ENCODE measurements around the gene NCK2.

NCK2 gene

DNA sequence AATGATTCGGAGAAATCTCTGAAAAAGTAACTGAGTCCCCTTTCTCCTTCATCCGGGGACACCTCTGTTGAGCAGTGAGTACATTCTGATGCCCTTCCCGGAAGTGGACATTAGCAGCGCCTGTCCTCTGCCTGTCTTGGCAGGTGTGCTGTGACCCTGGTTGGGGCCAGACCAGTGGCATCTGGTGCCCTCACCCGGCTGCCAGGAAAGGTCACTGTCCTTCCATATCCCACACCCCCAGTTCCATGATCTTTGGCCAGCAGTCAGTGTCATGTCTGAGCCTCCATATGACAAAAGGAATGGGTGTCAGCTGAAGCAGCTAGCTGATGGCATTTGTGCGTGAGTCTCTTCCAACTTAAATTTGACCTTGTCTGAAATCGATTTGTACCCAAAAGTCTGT is 128.1 kb downstream of the NCK2 start:
- no peak for DNase-seq (ENCODE audit: low spot score)

DNA sequence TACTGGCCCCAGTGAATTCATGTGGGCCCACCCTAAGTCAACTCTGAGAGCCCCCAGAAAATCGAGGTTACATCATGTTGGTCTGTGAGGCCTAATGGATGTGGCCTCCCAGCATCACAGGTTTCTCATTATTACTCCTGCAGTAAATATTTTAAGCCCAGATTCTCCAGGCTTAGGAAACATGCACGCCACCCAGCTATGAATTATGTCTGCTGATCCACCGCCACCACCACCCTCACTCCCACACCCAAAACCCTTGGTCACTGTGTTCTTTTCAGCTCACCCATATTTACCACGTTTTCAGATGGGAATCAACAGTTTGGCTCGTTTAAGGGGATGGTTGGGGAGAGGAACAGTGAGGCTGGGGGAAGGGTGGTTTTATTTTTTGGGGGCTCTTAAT is 128.6 kb downstream of the NCK2 start:
- DNase-seq (ENCODE audit: low spot score): no peak

DNA sequence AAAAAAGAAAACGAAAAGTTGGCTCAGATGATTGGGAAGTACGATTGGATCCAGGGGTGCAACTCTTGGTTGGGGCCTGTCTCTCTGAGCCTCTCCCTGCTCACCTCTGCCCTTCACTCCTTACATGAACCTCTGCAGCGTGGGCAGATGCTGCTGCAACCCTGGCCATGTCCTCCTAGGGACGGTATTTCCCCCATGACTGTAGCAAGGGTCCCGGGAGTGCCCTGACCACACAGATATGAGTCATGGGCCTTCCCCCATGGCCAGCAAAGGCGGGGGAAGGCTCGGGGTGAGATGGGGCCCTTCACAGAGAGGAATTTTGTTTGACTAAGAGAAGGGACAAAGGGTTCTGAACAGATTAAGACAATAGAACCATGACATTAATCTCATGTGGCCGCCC is 129.0 kb downstream of the NCK2 start:
- DNase-seq (ENCODE audit: low spot score): peak; percentile 85

DNA sequence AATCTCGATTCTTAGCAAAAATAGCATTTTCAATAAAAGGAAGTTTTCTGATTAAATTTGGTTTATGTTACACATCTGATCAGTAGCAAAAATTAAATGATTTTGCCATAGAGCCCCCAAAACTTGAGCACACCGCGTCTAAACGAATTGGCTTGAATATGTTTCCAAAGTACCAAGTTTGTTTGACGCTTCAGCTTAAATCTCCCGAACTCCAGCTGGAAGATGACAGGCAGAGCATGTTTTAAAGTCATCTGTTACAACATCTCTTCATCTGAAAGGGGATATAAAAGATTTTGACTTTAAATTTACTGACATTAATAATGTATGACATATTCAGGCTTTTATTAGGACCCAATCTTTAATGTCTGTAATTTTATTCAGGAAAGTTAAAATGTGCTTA is 129.8 kb downstream of the NCK2 start:
- DNase-seq (ENCODE audit: low spot score): no peak

DNA sequence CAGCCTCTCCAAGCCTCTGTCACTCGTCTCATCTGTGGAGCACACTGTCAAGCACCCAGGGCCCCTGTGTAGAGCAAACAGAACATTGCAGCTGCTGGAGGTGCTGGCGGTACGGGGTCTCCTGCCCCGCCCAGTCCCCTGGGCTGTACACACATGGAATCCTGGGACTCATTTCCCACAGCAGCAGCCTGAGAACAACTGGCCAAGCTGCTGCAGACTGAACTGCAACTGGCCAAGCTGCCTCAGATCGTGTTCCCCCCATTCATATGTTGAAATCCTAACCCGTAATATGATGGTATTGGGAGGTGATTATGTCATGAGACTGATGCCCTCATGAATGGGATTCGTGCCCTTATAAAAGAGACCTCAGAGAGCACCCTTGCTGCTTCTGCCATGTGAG is 130.5 kb downstream of the NCK2 start:
- peak; percentile 11 for DNase-seq (ENCODE audit: low spot score)

DNA sequence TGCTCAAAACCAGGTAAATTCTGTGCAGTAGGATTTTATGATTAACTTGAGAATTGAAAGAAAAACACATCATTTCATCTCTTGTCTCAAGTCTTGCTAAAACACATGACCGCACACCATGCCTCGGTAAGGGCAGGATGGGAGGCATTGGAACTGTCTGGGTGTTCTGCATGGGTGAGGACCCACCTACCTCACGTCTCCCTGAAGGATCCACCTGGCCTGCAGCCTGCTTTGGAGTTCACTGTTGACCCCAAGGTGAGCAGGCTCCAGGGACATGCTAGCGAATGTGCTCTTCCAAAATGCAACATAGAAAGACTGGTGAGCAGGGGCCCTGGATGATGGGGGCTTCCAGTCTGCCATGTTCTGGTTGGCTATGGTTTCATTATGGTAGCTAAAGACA is 131.5 kb downstream of the NCK2 start:
- no peak for DNase-seq (ENCODE audit: low spot score)

DNA sequence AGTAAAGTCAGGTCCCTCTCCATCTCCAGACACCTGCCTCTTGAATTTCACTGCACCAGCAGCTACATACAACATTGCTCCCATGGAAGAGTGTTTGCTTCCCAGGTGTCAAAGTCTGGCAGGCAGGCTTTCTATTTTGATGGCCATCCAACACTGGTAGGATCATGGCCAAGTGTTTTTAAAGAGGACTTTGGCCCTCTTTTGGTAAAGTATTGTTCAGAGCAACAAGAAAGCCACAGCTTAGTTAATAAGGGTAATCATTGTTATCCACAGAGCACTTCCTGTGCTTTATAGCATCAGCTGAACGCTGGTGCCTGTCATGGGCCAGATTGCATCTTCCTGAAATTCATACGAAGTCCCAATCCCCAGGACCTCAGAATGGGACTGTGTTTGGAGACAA is 133.2 kb downstream of the NCK2 start:
- DNase-seq (ENCODE audit: low spot score): peak; percentile 26

DNA sequence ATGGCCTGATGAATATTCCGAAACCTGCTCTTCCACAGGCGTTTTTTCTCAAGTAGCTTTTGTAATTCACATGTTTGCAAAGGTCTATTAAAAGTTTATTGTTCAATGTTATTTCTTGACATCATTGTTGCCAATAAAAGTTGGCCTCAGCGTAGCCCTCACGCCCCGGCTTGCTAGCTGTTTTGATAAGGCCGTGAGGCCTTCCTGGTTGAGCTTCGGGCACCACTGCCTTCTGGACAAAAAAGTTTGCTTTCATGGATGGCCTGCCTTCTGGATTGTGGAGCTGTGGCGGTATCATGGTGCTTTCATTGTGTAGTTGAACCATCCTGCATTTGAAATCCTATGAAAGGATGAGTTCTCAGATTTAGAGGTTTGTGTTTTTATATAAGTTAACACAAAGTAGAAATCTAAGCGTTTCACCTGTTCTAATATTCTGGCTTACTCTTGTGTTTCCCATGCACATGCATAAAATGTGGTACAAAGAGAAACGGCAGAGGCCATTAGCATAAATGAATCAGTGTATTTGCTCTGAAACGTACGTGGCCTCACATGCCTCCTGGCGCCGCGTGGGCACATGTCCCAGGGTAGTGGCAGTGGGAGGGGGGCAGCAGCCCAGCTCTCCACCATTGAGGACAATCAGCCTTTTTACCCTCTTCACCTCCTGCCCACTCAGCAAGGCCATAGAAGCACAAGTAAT is 134.5 kb downstream of the NCK2 start:
- DNase-seq (ENCODE audit: low spot score): no peak

DNA sequence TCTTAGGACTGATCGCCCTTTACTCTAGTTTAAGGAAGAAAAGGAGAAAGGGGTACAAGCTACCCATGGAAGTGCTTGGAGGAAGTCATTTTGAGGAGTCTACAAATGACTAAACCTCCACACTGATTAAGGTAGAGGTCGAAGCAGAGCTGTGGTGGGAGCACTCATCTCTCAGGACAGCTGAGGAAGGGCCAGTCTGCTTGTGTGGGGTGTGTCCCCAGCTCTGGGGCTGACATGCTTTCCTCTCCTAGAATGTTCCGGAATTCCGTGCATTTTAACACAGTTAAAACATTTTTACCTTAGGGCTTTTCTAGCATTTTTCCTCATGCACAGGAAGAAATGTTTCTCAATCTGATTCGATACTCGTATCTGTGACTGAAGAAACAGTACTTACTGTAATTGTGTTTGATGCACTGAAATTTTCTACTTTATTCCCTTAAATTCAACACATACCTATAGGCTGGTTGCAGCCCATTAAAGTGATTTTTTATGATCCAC is 135.1 kb downstream of the NCK2 start:
- DNase-seq (ENCODE audit: low spot score): no peak

DNA sequence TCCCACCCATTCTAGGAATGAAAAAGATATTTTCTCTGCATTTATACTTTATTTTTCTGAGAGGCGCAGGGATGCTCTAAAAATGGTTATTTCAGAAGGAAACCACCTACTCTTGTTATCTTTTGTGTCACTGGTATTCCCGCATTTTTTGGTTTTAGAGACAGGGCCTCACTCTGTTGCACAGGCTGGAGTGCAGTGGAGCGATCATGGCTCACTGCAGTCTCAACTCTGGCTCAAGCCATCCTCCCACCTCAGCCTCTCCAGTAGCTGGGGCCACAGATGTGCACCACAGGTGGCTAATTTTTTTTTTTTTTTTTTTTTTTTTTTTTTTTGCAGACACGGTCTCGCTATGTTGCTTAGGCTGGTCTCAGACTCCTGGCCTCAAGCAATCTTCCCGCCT is 135.9 kb downstream of the NCK2 start:
- DNase-seq (ENCODE audit: low spot score): no peak

DNA sequence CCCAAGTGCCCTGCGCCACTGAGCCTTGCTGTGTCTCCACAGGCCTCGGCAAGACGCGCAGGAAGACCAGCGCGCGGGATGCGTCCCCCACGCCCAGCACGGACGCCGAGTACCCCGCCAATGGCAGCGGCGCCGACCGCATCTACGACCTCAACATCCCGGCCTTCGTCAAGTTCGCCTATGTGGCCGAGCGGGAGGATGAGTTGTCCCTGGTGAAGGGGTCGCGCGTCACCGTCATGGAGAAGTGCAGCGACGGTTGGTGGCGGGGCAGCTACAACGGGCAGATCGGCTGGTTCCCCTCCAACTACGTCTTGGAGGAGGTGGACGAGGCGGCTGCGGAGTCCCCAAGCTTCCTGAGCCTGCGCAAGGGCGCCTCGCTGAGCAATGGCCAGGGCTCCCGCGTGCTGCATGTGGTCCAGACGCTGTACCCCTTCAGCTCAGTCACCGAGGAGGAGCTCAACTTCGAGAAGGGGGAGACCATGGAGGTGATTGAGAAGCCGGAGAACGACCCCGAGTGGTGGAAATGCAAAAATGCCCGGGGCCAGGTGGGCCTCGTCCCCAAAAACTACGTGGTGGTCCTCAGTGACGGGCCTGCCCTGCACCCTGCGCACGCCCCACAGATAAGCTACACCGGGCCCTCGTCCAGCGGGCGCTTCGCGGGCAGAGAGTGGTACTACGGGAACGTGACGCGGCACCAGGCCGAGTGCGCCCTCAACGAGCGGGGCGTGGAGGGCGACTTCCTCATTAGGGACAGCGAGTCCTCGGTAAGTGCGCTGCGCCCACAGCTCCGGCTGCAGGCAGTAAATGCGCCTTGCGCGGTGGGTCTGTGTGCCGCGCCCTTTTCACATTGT is 136.8 kb downstream of the NCK2 start:
- no peak for DNase-seq (ENCODE audit: low spot score)

DNA sequence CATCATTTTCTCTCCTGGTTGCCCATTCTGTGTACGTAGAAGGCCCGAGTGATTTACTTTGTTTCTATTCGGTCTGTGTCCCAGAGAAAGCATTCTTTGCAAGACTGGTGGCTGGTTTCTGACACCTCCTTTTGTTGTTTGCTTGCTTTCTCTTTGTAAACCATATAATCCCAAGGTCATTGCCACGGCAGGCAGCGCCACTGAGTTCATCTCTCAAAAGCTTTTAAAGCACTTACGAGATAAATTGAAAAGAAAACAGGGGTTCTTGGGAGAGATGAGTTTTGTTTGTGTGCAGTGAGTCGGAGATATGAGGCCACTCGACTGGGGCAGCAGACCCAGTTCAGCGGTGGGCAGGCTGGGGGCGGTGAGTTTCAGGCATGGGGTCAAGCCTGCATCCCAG is 137.6 kb downstream of the NCK2 start:
- no peak for DNase-seq (ENCODE audit: low spot score)

DNA sequence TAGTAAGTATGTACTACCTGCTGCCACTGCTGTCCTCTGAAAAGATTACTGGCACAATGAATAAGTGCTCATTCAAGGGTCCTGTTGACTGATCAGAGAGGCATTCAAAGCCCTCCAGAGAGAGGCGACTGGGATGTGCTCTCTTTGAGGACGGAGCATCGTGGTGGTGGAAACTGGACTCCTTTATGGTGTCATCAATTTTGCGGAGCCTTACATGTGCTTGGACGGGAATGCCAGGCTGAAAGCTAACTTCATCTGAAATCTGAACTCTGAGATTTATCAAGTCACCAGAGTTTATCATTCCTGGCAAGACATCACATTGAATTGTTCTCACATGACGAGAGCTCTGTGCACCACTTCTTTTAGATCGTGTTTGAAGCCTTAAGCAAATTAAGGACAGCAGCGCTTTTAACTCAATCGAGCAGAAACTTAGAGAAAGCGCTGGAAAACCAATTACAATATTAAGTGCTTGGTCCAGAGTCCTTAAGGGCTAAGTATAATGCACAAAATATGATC is 138.3 kb downstream of the NCK2 start:
- no peak for DNase-seq (ENCODE audit: low spot score)

DNA sequence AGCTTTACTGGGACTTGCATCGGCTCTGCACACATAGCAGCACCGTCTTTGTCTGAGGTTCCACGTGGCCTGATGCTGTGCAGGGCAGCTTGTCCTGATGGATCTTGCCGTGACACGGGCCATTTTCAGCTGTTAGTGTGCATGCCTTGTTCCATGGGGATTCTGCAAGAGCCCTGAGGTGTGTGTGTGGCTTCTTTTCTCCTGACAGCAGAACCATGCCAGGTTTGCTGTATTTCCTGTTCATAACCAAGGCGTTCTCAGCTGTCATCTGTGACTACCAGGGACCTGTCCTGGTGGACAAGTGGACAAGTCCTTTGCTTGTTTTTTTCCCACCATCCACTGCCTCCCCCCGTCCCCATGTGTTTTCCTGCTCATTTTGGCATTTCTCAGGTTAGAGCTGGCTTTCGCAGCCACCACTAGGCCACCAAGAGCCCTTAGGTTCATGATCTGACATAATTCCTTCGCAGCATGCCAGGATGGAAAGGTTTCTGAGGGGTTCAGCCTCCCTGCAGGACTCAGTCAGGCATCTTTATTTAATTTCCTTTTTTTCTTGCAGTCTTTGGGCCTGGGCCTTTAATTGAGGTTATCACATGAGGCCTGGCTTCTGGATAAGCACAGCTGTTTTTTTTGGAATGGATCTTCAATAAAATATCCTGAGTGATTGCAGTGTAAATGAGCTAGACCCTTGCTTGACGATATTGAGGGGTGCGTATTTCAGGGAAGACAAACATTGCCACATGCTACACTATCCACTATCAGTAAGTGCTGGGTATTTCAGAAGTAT is 139.4 kb downstream of the NCK2 start:
- no peak for DNase-seq (ENCODE audit: low spot score)

DNA sequence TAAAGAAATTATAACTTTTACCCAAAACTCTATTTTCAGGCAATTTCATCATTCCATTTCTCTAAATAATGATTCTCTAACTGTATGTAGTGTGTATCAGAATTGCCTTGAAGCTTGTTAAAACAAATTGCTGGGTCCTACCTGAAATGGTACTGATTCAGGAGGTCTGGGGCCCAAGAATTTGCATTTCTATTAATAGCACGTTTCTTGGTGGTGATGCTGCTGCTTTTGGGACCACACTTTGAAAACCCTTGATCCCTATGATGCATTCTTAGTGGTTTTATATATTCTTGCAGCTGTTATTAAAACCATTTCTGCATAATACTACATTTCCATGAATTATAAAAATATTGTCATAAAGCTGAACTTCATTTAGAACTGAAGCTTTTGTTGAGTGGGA is 140.7 kb downstream of the NCK2 start:
- no peak for DNase-seq (ENCODE audit: low spot score)

DNA sequence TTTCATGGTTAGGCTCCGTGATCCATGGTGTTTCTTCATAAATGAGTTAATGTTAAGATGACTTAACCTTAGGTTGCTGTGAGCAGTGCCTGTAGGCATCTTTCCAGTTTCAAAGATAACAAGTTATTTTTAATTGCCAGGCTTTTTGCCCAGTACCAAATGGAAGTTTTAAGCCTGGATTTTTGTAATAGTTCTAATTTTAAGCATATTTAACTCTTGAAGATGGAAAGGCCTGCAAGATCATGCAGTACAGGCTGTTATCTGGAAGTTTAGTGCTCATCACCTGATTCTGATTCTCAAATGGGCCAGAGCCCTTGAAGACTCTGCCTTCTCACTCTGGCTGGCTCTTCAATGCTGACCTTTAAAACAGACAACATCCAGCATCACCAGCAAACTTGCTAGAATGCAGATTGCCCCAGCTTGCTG is 141.3 kb downstream of the NCK2 start:
- no peak for DNase-seq (ENCODE audit: low spot score)

DNA sequence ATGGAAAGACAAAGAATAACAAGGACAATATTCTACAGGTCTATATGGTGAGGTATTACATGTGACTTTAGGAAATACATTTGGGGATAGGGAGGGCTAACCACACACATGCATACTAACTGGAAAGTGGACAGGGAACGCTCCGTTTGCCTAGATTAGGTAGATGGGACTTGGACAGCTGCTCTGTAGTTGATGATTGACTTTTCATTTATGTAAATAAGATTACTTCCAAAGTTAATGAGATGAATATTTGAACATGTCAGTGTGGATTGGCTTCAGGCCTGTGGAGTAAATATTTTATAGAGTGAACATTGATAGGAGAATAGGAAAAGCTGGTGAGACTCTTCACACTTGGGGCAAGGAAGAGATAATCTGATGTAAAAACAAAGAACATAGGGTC is 142.0 kb downstream of the NCK2 start:
- DNase-seq (ENCODE audit: low spot score): no peak

DNA sequence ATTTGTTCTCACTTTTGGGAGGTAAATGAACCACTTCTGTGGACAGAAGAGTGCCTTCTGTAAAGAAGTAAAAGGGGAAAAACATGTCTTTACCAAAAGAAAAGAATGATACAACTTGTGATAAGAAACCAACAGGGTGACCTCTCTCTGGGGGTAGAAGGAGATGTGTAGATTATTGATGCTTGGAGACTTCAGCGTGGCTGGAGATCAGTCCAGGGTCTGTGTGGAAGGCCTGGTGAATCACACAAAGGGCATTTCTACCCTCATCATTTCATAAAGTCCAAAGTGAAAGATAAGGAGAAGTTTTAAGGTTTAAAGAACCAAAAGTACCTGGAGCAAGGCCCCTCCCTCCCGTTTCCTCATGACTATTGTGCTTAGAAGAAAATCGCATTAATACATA is 142.5 kb downstream of the NCK2 start:
- no peak for DNase-seq (ENCODE audit: low spot score)

DNA sequence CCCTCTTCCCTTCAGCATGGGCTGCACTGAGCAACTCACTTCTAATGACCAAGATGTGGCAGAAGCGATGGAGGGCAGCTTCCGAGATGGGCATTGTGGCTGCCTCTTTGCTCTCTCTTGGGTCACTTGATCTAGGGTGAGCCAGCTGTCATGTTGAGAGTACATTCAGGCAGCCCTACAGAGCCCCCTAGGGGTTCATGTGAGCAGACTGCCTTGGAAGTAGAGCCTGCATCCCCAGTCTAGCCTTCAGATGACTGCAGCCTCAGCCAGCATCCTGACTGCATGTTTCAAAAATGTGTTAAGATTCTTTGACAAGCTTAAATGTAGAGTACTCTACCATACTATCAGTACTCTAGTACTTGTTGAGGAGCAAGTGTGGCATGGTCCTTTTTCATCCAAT is 143.9 kb downstream of the NCK2 start:
- DNase-seq (ENCODE audit: low spot score): peak; percentile 86

DNA sequence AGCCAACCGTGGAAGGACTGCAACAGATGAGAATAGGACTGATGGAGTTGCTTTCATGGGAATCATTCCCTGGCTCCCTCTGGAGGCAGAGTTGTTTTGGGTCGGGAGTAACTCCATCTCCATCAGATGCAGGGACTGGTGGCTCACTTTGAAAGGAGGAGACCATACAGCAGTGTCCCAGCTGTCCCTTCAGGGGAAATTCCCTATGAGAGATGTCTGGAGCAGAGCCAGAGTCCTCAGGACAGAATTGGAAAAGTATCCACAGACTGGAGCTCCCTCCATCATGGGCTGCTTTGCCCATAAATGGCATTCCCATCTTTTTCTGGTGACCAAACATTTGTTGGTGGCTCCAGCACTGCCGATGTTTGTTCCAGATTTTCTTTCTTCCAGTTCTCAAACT is 144.3 kb downstream of the NCK2 start:
- peak; percentile 50 for DNase-seq (ENCODE audit: low spot score)

DNA sequence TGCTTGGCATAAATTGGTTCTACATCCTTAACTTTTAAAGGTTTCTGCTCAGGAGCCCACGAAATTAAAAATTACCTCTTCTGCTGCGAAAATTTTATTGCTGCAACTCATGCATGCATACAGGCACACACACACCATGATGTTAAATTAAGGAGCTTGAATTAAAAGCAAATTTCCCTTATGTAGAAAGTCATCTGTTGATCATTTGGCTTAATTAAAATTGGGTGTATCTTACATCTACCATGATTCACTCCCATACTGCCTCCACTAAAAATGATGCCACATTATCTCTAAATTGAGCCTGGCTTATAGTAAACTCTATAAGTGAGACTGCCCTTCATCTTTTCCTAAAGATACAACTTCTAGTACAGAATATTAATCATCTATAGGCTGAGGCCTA is 145.4 kb downstream of the NCK2 start:
- DNase-seq (ENCODE audit: low spot score): no peak

DNA sequence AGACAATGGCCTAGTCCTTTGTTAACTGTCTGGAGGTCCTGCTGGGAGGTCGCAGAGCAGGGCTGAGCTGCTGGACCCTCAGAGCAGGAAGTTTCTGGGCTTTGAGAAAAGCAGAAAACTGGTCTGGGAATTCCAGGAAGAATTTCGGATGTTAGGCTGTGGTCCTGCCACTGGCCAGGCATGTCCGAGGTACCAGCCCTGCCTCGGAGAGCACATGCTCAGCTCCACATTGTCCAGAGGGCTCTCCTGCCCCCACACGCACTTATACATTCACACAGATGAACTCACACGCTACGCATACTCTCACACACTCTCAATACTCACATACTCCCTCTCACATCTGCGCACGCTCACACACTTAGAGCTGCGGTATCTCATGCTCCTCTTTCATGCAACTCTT is 146.1 kb downstream of the NCK2 start:
- DNase-seq (ENCODE audit: low spot score): no peak
